ENCODE measurements around the gene STX18.

Gene STX18

DNA sequence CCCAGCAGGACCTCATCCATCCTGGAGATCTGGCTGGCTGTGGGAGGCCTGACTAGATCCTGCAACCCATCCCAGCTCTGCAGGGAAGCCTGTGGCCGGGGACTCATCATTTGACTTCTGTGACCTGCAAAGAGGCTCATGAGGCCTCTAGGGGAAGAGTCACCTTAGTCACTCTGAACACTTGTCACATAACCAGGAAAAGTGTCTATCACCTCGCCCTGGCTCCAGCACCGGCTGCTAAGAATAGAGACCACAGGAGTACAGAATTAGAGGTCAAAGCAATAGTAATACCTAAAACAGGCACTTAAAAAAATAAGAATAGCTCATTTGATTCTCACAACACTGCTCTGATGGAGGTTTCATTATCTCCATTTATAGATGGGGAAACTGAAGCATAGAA, 158.8 kb downstream of the STX18 start:
- TF ChIP-seq, protein P1, sequence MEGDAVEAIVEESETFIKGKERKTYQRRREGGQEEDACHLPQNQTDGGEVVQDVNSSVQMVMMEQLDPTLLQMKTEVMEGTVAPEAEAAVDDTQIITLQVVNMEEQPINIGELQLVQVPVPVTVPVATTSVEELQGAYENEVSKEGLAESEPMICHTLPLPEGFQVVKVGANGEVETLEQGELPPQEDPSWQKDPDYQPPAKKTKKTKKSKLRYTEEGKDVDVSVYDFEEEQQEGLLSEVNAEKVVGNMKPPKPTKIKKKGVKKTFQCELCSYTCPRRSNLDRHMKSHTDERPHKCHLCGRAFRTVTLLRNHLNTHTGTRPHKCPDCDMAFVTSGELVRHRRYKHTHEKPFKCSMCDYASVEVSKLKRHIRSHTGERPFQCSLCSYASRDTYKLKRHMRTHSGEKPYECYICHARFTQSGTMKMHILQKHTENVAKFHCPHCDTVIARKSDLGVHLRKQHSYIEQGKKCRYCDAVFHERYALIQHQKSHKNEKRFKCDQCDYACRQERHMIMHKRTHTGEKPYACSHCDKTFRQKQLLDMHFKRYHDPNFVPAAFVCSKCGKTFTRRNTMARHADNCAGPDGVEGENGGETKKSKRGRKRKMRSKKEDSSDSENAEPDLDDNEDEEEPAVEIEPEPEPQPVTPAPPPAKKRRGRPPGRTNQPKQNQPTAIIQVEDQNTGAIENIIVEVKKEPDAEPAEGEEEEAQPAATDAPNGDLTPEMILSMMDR (IDR thresholded peaks at IDR 0.05; ENCODE audit: insufficient read depth, missing control alignments): no peak
- no peak for FAIRE-seq
- no peak for DNase-seq (ENCODE audit: insufficient read length, low spot score)

DNA sequence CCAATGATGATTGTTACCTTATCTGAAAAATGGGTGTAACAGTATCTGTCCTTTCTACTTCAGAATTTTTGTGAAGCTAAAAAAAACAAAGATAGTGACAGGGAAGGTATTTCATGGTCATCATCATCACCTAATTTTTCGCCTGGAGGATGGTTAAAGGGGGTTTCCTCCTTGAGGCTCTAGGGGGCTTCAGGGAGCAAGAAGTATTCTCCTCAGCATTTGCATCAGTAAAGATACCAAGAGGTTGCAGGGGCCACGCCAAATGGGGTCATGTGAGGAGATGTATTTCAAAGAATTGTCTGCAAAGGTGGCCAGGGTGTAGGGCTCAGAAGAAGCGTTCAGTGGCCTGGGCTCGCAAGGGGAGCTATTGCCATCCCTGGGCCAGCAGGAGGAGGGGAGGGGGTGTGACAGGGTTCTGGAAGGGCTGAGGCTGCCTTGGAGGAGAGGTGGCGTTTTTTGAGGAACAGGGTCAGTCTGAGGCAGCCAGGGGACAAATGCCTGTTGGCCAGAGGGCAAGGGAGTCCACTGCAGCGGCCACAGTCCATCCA, 162.2 kb downstream of the STX18 start:
- DNase-seq (ENCODE audit: insufficient read length, low spot score) (no peak), FAIRE-seq (no peak)
- TF ChIP-seq, protein P1 (IDR thresholded peaks at IDR 0.05; ENCODE audit: insufficient read depth, missing control alignments): peak; percentile 5

DNA sequence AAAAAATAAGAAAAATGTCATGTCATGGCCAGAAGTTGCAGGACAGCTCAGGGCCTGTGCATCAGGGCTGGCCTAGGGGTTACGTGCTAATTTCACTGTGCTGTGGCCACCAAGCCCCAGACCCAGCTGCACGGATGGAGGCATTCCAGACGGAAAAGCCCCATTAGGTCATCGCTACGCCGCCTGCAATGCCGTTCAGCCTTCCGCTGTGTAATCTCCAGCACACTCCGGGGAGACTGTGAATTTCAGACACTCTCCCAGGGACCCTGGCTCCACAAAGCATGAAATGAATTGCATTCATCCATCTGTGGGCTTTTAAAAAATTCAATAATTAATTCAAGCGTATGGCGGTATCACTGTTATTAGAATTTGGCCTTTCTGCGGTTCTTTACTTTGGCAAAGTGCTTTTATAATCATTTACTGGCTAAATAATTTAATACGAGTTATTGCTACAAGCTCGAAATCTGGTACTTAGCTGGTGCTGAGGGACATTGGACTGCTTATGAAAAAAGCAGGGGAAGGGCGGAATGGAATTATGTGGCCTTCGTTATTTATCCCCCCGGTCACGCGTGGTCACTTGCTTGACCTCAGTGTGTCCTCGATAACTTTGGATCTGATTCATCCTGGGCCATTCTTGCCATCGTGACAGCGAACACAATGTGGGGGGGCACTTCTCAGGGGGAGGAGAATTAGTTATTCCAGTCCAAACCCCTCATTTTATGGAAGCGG, 164.0 kb downstream of the STX18 start:
- no peak for DNase-seq (ENCODE audit: insufficient read length, low spot score)
- FAIRE-seq: no peak

DNA sequence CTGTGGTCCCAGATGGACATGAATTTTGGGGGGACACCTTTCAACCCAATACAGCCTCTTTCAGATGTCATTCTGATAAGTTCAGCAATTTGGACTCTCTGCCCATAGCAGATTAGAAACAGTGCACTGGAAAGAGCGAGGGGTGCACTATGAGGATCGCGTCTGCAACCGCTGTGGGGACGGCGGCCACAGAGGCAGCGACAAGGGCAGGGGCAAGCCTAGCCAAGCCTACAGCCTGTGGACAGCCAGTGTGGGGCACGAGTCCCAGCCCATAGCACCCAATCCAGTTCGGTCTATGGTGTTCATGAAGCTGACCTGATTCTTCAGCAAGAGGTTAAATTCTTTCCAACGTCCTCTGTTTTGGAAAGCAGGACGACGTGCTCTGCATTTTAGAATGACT, 164.7 kb downstream of the STX18 start:
- TF ChIP-seq, protein P1 (IDR thresholded peaks at IDR 0.05; ENCODE audit: insufficient read depth, missing control alignments): no peak
- DNase-seq (ENCODE audit: insufficient read length, low spot score) (no peak), FAIRE-seq (no peak)

More for the DNA sequence above, 164.0 kb downstream of the STX18 start:
- TF ChIP-seq, protein P1 (IDR thresholded peaks at IDR 0.05; ENCODE audit: insufficient read depth, missing control alignments): no peak

DNA sequence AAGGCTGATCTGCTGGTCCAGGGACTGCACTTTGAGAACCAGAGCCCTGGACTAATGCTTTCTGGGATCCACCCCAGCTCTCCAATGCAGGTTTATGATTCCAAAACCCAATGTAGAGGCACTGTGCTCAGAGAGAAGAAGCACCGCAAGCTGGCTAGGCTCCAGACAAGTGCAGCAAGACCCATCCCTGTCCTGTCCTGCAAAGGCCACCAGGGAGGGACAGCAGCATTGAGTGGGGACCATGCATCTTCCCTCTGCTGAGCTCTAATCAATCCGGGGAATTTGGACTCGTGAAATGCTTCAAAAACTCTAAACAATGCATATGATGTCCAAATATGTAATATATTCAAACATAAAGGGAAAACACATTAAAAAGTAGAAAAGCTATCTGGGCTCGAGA, 165.8 kb downstream of the STX18 start:
- TF ChIP-seq, protein P1 (IDR thresholded peaks at IDR 0.05; ENCODE audit: insufficient read depth, missing control alignments): no peak
- DNase-seq (ENCODE audit: insufficient read length, low spot score) (no peak), FAIRE-seq (no peak)

DNA sequence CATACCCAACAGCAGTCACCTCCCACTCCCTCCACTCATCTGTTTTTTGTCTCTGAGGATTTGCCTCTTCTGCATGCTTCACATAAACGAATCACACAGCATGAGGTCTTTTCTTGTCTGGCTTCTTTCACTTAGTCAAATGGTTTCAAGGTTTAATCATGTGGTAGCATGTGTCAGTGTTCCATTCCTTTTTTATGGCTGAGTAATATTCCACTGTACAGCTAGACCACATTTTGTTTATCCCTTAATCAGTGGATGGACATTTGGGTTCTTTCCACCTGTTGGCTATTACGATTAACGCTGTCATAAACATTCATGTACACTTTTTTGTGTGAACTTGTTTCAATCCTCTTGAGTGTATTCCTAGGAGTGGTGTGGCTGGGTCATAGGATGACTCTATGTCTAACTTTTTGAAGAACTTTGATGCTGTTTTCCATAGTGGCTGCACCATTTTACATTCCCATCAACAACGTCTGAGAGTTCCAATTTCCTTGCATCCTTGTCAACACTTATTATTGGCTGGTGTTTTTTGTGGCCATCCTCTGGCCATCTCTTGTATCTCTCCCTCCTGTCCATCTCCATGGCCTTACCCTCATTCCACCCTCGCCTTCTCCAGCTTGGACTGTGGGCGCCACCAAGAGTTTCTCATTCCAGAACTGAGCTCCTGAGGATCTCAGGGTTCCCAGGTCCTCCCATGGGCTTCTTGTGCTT, 167.3 kb downstream of the STX18 start:
- FAIRE-seq: no peak
- TF ChIP-seq, protein P1 (IDR thresholded peaks at IDR 0.05; ENCODE audit: insufficient read depth, missing control alignments): no peak
- DNase-seq (ENCODE audit: insufficient read length, low spot score): no peak

All from D721Med (cell line).